HepG2 (cell line): ENCODE results near the gene GRK4. TPM values are rescaled to one million over a fixed set of nuclear protein-coding genes. Genes with fewer than 3 reads are reported as not detected.

Source experiments
- ATAC-seq: fragments of 200-7000 bp; cut with Tn5 transposase; 3 replicates; pipeline ENCODE4 v1.9.1; 2020; ENCODE audit warnings: mild to moderate bottlenecking, moderate library complexity
- BruUV-seq: library from RNA; stranded (reverse); fragments of 400-500 nt; replicated peaks from 2 replicates; lab custom pipeline; 2021; lab: Mats Ljungman, UMichigan
- CTCF ChIA-PET: fragments of 300-600 bp; formaldehyde crosslinking; extraction: SDS; loops from one replicate; lab custom pipeline; 2021; ENCODE audit warnings: low total read pairs, inconsistent platforms, low intra/inter-chr PET ratio; lab: Yijun Ruan, JAX
- POLR2A ChIA-PET: fragments of 350-600 bp; sonication (Branson Sonifier 250); formaldehyde crosslinking; loops from one replicate; lab custom pipeline; 2020; ENCODE audit warnings: antibody characterized with exemption, inconsistent platforms; lab: Yijun Ruan, JAX
- DNase-seq: peaks from one replicate; pipeline ENCODE4 v3.0.0-alpha.2; 2015; ENCODE audit warnings: low spot score
- FAIRE-seq: peaks from 3 replicates; lab custom pipeline; 2011; peaks lifted over from hg19 to GRCh38; lab: Jason Lieb, UNC
- H2AFZ ChIP-seq: one replicate; pipeline ENCODE4 v1.6.1; 2011; ENCODE audit warnings: low read length, inconsistent platforms
- H3K27ac ChIP-seq: fragments of 300-600 bp; 3 replicates; pipeline ENCODE4 v1.8.0; 2011; ENCODE audit warnings: mixed run types, mild to moderate bottlenecking, mixed read lengths, low read length, inconsistent platforms; ENCODE audit not compliant: insufficient read depth; ENCODE audit errors: extremely low read length
- H3K27me3 ChIP-seq, 2 experiments: fragments of 200-600 bp in 1 of 2; 2 replicates in 1 of 2; 3 replicates in 1 of 2; pipeline versions ENCODE4 v1.6.0 to v1.8.0; 2011; ENCODE audit warnings: low read length in 2 of 2, mild to moderate bottlenecking in 2 of 2, moderate library complexity in 2 of 2, inconsistent platforms in 1 of 2; ENCODE audit not compliant: insufficient read depth in 2 of 2, control insufficient read depth in 1 of 2
- H3K36me3 ChIP-seq, 2 experiments: fragments of 200-600 bp in 1 of 2; replicated peaks in 1 of 2; 2 replicates in 1 of 2; 3 replicates in 1 of 2; pipeline versions ENCODE4 v1.5.1 to v1.8.0; 2011; ENCODE audit warnings: low read length in 2 of 2, inconsistent platforms in 1 of 2; ENCODE audit not compliant: insufficient read depth in 2 of 2, control insufficient read depth in 1 of 2
- H3K4me1 ChIP-seq: 2 replicates; pipeline ENCODE4 v1.5.1; 2012; ENCODE audit warnings: low read length, inconsistent platforms; ENCODE audit not compliant: insufficient read depth
- H3K4me2 ChIP-seq: 2 replicates; pipeline ENCODE4 v1.6.0; 2011; ENCODE audit warnings: low read depth, low read length, inconsistent platforms
- H3K4me3 ChIP-seq, 3 experiments: fragments of 200-600 bp in 1 of 3; sonication (generic), shearing (Covaris generic) in 1 of 3; replicated peaks in 1 of 3; 2 replicates each; pipeline ENCODE4 v1.5.1; 2011 to 2016; ENCODE audit warnings: low read length in 3 of 3, inconsistent platforms in 2 of 3, low read depth in 2 of 3, mild to moderate bottlenecking in 2 of 3, control low read depth in 1 of 3, mixed read lengths in 1 of 3; ENCODE audit not compliant: insufficient read depth in 1 of 3
- H3K79me2 ChIP-seq: one replicate; pipeline ENCODE4 v1.6.1; 2011; ENCODE audit warnings: low read length, inconsistent platforms; ENCODE audit not compliant: insufficient read depth
- H3K9ac ChIP-seq: 2 replicates; pipeline ENCODE4 v1.6.0; 2011; ENCODE audit warnings: mild to moderate bottlenecking, low read depth, low read length, inconsistent platforms; ENCODE audit not compliant: insufficient read depth
- H3K9me3 ChIP-seq: 2 replicates; pipeline ENCODE4 v1.5.1; 2012; ENCODE audit warnings: mild to moderate bottlenecking, low read length
- H4K20me1 ChIP-seq: 2 replicates; pipeline ENCODE4 v1.6.0; 2011; ENCODE audit warnings: inconsistent platforms, mild to moderate bottlenecking, low read length, moderate library complexity; ENCODE audit not compliant: insufficient read depth
- AGO2 ChIP-seq: fragments of 200-400 bp; formaldehyde crosslinking; optimal IDR thresholded peaks from 2 replicates; pipeline ENCODE3; 2017; ENCODE audit warnings: mild to moderate bottlenecking, low read depth, low read length, moderate library complexity
- ASH2L ChIP-seq: fragments of 300-600, 200-600 bp; sonication (generic); IDR thresholded peaks from 2 replicates; pipeline ENCODE4 v1.7.0; 2017; ENCODE audit warnings: low read depth, mild to moderate bottlenecking, moderate library complexity, mixed read lengths, low read length; ENCODE audit not compliant: insufficient read length
- FOSL1 ChIP-seq: sonication (generic); formaldehyde crosslinking; IDR thresholded peaks from 2 replicates; pipeline ENCODE4 v1.9.0; 2021; ENCODE audit warnings: missing genetic modification reagents, borderline replicate concordance
- HNF4A ChIP-seq: sonication (generic); formaldehyde crosslinking; IDR thresholded peaks from 2 replicates; pipeline ENCODE4 v1.4.0; 2020; ENCODE audit warnings: missing genetic modification reagents
- KLF16 ChIP-seq, 2 experiments: sonication (generic) in 1 of 2; formaldehyde crosslinking in 1 of 2; IDR thresholded peaks; 2 replicates each; pipeline versions ENCODE4 v1.6.1 to v1.8.0; 2016 to 2023; ENCODE audit warnings: missing genetic modification reagents in 2 of 2, missing compliant biosample characterization in 1 of 2
- MEIS1 ChIP-seq: sonication (generic); formaldehyde crosslinking; IDR thresholded peaks from 2 replicates; pipeline ENCODE4 v1.9.0; 2021; ENCODE audit warnings: mild to moderate bottlenecking, missing genetic modification reagents, moderate library complexity, borderline replicate concordance
- POLR2AphosphoS5 ChIP-seq: IDR thresholded peaks from 2 replicates; pipeline ENCODE4 v1.6.1; 2012; ENCODE audit warnings: low read depth, low read length
- RBFOX2 ChIP-seq: fragments of 200-400 bp; formaldehyde crosslinking; IDR thresholded peaks from 2 replicates; pipeline ENCODE4 v1.6.1; 2017; ENCODE audit warnings: low read depth, mild to moderate bottlenecking, low read length
- RFX5 ChIP-seq: IDR thresholded peaks from 2 replicates; pipeline ENCODE4 v1.6.1; 2011; ENCODE audit warnings: low read depth, low read length, improper control_type of control experiment
- SALL2 ChIP-seq: sonication (generic); formaldehyde crosslinking; IDR thresholded peaks from 2 replicates; pipeline ENCODE4 v1.8.1; 2023; ENCODE audit warnings: mild to moderate bottlenecking, missing genetic modification reagents, inconsistent platforms
- SIN3A ChIP-seq: IDR thresholded peaks from 2 replicates; pipeline ENCODE4 v1.6.1; 2011; ENCODE audit warnings: low read depth, mild to moderate bottlenecking, control low read depth, low read length, borderline replicate concordance
- ZMYM3 ChIP-seq: sonication (generic); formaldehyde crosslinking; IDR thresholded peaks from 2 replicates; pipeline ENCODE4 v1.5.1; 2020; ENCODE audit warnings: mild to moderate bottlenecking, missing genetic modification reagents
- ZNF678 ChIP-seq: sonication (generic); formaldehyde crosslinking; IDR thresholded peaks from 2 replicates; pipeline ENCODE4 v1.4.0; 2020; ENCODE audit warnings: mild to moderate bottlenecking, missing genetic modification reagents
- WGBS: methylation state at CpG from one replicate; pipeline ENCODE4 v1.1.6; 2017; ENCODE audit warnings: low lambda C conversion rate; 5-methylcytosine and 5-hydroxymethylcytosine counted together
- in situ Hi-C: cut with HindIII; loops from 2 replicates; pipeline ENCODE4 v1.10.0; 2017; ENCODE audit warnings: low pct_unique_long_range_greater_than_20kb; ENCODE audit not compliant: extremely low pct_ligation_motif_present
- intact Hi-C: fragments of 100-400 bp; cut with micrococcal nuclease; formaldehyde crosslinking; loops from one replicate; pipeline ENCODE4 v1.10.0; 2022; ENCODE audit not compliant: unreplicated experiment
- polyA plus RNA-seq, 8 experiments: library from polyadenylated mRNA; depleted of rRNA in 3 of 8; stranded (reverse) in 7 of 8; unstranded in 1 of 8; fragments of >200 nt; fragmentation: Illumina TruSeq in 4 of 8; extraction: Trizol in 4 of 8; gene quantifications; 2 replicates each; pipeline versions ENCODE4 v1.2.1 to v1.2.3, GENCODE V29; 2011 to 2016; ENCODE audit warnings: low read depth in 4 of 8, missing spikeins in 1 of 8, mixed read lengths in 1 of 8; ENCODE audit not compliant: insufficient read depth in 1 of 8
- total RNA-seq, 5 experiments: library from RNA; depleted of rRNA; stranded (reverse); fragments of >200 nt; fragmentation: Illumina TruSeq; extraction: Trizol; gene quantifications; 2 replicates each; pipeline ENCODE4 v1.2.3, GENCODE V29; 2016; ENCODE audit warnings: low read depth in 1 of 5

Gene GRK4
- total and polyA plus RNA-seq, 2 of the 13 experiments (the other 11 are each of a cell fraction or from before 2014, with no cell fraction given), result 1.8 to 2.0 TPM

DNA sequence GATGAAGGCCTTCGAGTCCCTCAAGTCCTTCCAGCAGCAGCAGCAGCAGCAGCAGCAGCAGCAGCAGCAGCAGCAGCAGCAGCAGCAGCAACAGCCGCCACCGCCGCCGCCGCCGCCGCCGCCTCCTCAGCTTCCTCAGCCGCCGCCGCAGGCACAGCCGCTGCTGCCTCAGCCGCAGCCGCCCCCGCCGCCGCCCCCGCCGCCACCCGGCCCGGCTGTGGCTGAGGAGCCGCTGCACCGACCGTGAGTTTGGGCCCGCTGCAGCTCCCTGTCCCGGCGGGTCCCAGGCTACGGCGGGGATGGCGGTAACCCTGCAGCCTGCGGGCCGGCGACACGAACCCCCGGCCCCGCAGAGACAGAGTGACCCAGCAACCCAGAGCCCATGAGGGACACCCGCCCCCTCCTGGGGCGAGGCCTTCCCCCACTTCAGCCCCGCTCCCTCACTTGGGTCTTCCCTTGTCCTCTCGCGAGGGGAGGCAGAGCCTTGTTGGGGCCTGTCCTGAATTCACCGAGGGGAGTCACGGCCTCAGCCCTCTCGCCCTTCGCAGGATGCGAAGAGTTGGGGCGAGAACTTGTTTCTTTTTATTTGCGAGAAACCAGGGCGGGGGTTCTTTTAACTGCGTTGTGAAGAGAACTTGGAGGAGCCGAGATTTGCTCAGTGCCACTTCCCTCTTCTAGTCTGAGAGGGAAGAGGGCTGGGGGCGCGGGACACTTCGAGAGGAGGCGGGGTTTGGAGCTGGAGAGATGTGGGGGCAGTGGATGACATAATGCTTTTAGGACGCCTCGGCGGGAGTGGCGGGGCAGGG, 111.7 kb downstream of the GRK4 start (continued):
- peak in 1 of 2 experiments; percentile 21; a peak in 1 of 4 replicates for TF ChIP-seq KLF16 (CRISPR knock-in tag; IDR thresholded peaks at IDR 0.05)
- TF ChIP-seq FOSL1, result no peak
- peak; percentile 45 for TF ChIP-seq ASH2L
- peak; percentile 57 for TF ChIP-seq POLR2AphosphoS5
- TF ChIP-seq SIN3A, result peak; percentile 45; the same call in 1 of the 2 replicates
- TF ChIP-seq AGO2, result peak; percentile 52

DNA sequence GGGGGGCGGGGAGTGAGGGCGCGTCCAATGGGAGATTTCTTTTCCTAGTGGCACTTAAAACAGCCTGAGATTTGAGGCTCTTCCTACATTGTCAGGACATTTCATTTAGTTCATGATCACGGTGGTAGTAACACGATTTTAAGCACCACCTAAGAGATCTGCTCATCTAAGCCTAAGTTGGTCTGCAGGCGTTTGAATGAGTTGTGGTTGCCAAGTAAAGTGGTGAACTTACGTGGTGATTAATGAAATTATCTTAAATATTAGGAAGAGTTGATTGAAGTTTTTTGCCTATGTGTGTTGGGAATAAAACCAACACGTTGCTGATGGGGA, 112.2 kb downstream of the GRK4 start:
- ATAC-seq (no peak), DNase-seq (no peak), FAIRE-seq (no peak)
- in situ Hi-C loops, result no loop called here
- Histone ChIP-seq H3K27ac (peak overlapping the region; percentile 88), H3K9ac (peak overlapping the region; percentile 92), H3K4me1 (peaks cover 60% of the 10 kb centered on the region), H2AFZ (no peak overlapping the region), H3K4me2 (peak overlapping the region; percentile 91), H3K4me3 (peak overlapping the region; percentile 90 to 98 (median 97)), H3K79me2 (peaks cover 50% of the 10 kb centered on the region), H4K20me1 (peaks cover 10% of the 10 kb centered on the region), H3K27me3 (no peaks in the 10 kb centered on the region; a peak in 1 of 5 replicates), H3K9me3 (no peaks in the 10 kb centered on the region), H3K36me3 (peaks cover 0 to 3% of the 10 kb centered on the region in 2 experiments; a peak in 1 of 5 replicates)
- TF ChIP-seq MEIS1 (CRISPR knock-in tag) (no peak), ZMYM3 (no peak), HNF4A (CRISPR knock-in tag) (no peak), RFX5 (no peak), ZNF678 (CRISPR knock-in tag) (no peak), SALL2 (CRISPR knock-in tag) (no peak), RBFOX2 (no peak), AGO2 (no peak)
- CTCF ChIA-PET, result no interaction called here
- no TSS peak for BruUV-seq
- WGBS, result under 1% methylated on average over 8 of the region's 8 CpGs
- intact Hi-C loops, result no loop called here
- POLR2A ChIA-PET, result interaction anchor here (0.7 kb wide), 1 partner anchor 707 kb away, joined by 3 read pairs; no protein-coding TSS in a partner anchor
